ENCODE results near the gene NUTF2. TPM values are rescaled to one million over a fixed set of nuclear protein-coding genes. Genes with fewer than 3 reads are reported as not detected.

Gene NUTF2
- total and polyA plus RNA-seq, 2 of the 4 experiments (the other 2 are of a cell fraction) = 42.7 to 361 TPM

DNA sequence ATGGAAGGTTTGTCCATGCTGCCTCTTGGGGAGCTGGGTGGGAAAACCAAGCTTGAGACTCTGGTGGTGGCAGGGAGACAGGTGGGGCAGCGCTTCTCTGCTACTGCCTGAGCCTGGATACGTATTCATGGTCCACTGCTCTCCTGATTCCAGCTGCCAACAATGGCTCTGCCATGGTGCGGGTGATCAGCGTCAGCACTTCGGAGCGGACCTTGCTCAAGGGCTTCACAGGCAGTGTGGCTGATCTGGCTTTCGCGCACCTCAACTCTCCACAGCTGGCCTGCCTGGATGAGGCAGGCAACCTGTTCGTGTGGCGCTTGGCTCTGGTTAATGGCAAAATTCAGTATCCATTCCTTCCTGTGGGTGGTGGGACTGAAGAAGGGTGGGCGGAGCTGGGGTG is 30.3 kb downstream of the NUTF2 start:
- H2BK5ac ChIP-seq (ENCODE audit: low read depth, low read length, poor library complexity, severe bottlenecking) = no peak overlapping the region
- CTCF ChIA-PET = no interaction called here
- POLR2A ChIA-PET (ENCODE audit: unreplicated experiment) = no interaction called here

More for the DNA sequence above, 30.3 kb downstream of the NUTF2 start:
- Histone ChIP-seq H3K79me1 (ENCODE audit: low read depth in 1 of 2, low read length in 2 of 2) (peaks cover 24 to 57% of the 10 kb centered on the region in 2 experiments), H3K36me3 (ENCODE audit: control insufficient read depth, insufficient read depth, low read length) (peaks cover 64% of the 10 kb centered on the region), H2AFZ (replicated peaks; ENCODE audit: low read length, poor library complexity) (no peak overlapping the region), H4K8ac (ENCODE audit: low read depth in 2 of 2, low read length in 2 of 2) (no peak overlapping the region), H2AK5ac (ENCODE audit: low read depth, low read length) (no peak overlapping the region), H4K5ac (ENCODE audit: low read depth, low read length) (no peak overlapping the region), H3K9ac (ENCODE audit: low read depth, low read length) (no peak overlapping the region), H3K23ac (ENCODE audit: low read depth, low read length) (no peak overlapping the region), H4K20me1 (ENCODE audit: insufficient read depth, low read length) (peaks cover 44% of the 10 kb centered on the region), H3K27ac (ENCODE audit: insufficient read depth, low read length) (no peak overlapping the region), H2BK120ac (ENCODE audit: low read depth, low read length) (no peak overlapping the region), H2BK15ac (ENCODE audit: low read depth, low read length) (no peak overlapping the region), H3K14ac (replicated peaks; ENCODE audit: low read depth, low read length) (no peak overlapping the region), H3K4me2 (ENCODE audit: low read depth, low read length) (no peak overlapping the region), H3K4me3 (ENCODE audit: insufficient read depth, low read depth, low read length) (no peak overlapping the region), H2AK9ac (replicated peaks; ENCODE audit: low read depth, low read length, poor library complexity) (no peak overlapping the region), H3K4me1 (ENCODE audit: control insufficient read depth, insufficient read depth, low read length) (peaks cover 10% of the 10 kb centered on the region), H3K9me1 (ENCODE audit: insufficient read depth, low read length) (peaks cover 18% of the 10 kb centered on the region), H3K56ac (ENCODE audit: extremely low read depth, insufficient read depth, low read length) (no peak overlapping the region), H3K4ac (ENCODE audit: low read depth, low read length) (no peak overlapping the region), H2BK20ac (ENCODE audit: low read depth, low read length) (no peak overlapping the region), H3K18ac (ENCODE audit: low read depth, low read length) (no peak overlapping the region), H3K9me3 (ENCODE audit: control insufficient read depth, insufficient read depth, low read length) (no peaks in the 10 kb centered on the region), H4K91ac (ENCODE audit: insufficient read depth, low read depth, low read length) (no peak overlapping the region), H3K27me3 (ENCODE audit: control insufficient read depth, insufficient read depth, low read length) (no peaks in the 10 kb centered on the region)
- dilution Hi-C loops (cut with HindIII; ENCODE audit: low sequenced_read_pairs, unreplicated experiment) (no loop called here), intact Hi-C loops (cut with micrococcal nuclease) (no loop called here), in situ Hi-C loops (cut with MboI; ENCODE audit: low sequenced_read_pairs) (no loop called here)
- no peak for DNase-seq
- TF ChIP-seq, protein P1, sequence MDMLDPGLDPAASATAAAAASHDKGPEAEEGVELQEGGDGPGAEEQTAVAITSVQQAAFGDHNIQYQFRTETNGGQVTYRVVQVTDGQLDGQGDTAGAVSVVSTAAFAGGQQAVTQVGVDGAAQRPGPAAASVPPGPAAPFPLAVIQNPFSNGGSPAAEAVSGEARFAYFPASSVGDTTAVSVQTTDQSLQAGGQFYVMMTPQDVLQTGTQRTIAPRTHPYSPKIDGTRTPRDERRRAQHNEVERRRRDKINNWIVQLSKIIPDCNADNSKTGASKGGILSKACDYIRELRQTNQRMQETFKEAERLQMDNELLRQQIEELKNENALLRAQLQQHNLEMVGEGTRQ (IDR thresholded peaks at IDR 0.05; ENCODE audit: low read depth, low read length) = no peak
- TF ChIP-seq FOS (IDR thresholded peaks at IDR 0.05; ENCODE audit: low read depth, low read length) (no peak), CEBPB (IDR thresholded peaks at IDR 0.05; ENCODE audit: low read depth, low read length) (no peak), POLR2A (IDR thresholded peaks at IDR 0.05; ENCODE audit: low read depth, low read length) (no peak), RAD21 (IDR thresholded peaks at IDR 0.05; ENCODE audit: low read length) (no peak), MAZ (IDR thresholded peaks at IDR 0.05; ENCODE audit: borderline replicate concordance, low read depth, low read length) (no peak)
- TF ChIP-seq, protein P2, sequence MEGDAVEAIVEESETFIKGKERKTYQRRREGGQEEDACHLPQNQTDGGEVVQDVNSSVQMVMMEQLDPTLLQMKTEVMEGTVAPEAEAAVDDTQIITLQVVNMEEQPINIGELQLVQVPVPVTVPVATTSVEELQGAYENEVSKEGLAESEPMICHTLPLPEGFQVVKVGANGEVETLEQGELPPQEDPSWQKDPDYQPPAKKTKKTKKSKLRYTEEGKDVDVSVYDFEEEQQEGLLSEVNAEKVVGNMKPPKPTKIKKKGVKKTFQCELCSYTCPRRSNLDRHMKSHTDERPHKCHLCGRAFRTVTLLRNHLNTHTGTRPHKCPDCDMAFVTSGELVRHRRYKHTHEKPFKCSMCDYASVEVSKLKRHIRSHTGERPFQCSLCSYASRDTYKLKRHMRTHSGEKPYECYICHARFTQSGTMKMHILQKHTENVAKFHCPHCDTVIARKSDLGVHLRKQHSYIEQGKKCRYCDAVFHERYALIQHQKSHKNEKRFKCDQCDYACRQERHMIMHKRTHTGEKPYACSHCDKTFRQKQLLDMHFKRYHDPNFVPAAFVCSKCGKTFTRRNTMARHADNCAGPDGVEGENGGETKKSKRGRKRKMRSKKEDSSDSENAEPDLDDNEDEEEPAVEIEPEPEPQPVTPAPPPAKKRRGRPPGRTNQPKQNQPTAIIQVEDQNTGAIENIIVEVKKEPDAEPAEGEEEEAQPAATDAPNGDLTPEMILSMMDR (conservative IDR thresholded peaks at IDR 0.05; ENCODE audit: low read depth, low read length) = no peak
- no peak for ATAC-seq (ENCODE audit: low read depth)
- 77% methylated on average over 2 of the region's 11 CpGs; no CpG with 5 or more reads in 1 of the 2 experiments for whole genome bisulfite sequencing, 2 experiments (ENCODE audit: extremely low coverage in 2 of 2, insufficient read length in 1 of 2)
- BruUV-seq (replicated peaks) = no TSS peak
